Activated CD4-positive, alpha-beta T cell treated with anti-CD3 and anti-CD28 coated beads, Interleukin-2, amount 50 U/mL, for 16 hours (primary cell): ENCODE measurements around the gene XXYLT1.

Experiments
- DNase-seq: peaks from one replicate; pipeline ENCODE4 v3.0.0-alpha.2; 2020

XXYLT1 gene

DNA sequence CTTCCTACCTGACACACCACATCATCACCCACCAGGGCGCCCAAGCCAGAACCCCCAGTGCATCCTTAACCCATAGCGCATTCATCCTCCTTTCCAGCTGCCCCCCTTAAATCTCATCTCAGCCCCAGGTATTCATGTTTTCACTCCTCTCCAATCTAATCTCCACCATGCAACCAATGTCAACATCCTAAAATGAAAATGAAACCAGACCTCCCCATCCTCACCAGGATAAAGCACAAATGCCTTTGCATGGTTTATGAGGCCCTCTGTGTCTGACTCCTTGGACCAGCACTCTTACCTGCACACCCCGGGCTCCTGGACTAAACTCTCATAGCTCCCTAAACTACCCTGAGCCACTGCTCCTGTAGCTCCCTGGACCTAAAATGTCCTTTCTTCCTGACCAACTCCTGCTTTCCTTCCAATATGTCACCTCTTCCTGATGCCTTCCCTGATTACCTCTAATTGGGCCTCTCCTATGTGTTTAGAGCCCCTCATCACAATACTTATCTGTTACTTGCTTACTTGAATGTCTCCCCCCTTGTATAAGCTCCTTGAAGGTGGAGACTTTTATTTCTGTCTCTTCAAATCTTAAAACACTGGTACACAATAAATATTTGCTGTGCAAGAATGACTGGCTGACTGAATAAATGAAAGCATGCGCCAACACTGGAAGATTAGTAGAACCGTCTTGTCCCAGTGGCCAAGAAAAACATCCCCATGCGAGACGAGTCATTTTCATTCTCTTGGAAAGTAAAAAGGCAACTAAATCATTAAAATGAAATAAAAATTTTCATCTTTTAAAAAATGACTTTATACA lies 142.5 kb downstream of the XXYLT1 start:
- peak; percentile 18 for DNase-seq

DNA sequence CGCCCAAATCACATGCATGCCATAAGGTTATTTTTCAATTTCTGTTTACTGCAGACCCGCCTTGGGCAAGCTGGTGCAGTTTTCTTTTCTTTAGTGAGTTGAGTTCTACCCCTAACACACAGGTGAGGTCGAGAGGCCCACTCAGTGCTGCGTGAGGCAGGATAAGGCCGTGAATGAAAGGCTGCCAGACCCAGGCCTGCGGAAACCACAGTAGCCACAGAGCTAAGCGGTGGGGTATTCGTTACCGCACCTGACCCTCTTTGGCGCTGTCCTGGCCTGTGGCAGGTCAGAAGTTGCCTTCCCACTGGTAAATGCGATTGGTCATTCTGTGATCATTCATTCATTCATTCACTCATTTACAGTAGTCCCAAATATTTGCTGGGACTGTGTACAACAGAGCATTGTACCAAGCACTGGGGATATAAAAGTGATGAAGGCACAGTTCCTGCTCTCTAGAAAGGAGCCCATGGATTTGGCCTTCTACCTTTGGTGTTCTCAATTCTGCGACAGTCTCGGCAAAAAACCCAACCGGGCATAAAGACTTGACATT lies 144.8 kb downstream of the XXYLT1 start:
- no peak for DNase-seq

DNA sequence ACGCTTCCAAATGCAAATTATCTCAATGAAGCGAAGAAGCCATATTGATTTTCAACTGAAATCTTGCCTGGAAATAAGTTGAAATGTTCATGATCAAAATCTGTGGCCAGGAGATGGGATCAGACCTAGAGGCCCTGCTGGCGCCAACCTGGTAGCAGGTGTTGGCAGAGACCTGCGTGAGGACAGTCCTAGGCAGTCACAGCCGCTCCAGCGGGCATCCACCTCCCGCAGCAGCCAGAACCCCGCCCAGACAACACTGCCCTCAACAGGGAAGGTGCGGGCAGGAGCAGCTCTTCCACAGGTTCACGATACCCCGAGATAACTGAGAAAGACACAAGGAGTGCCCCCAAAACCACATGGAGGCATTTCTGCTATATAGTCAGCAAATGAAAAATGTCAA lies 145.3 kb downstream of the XXYLT1 start:
- DNase-seq: no peak

DNA sequence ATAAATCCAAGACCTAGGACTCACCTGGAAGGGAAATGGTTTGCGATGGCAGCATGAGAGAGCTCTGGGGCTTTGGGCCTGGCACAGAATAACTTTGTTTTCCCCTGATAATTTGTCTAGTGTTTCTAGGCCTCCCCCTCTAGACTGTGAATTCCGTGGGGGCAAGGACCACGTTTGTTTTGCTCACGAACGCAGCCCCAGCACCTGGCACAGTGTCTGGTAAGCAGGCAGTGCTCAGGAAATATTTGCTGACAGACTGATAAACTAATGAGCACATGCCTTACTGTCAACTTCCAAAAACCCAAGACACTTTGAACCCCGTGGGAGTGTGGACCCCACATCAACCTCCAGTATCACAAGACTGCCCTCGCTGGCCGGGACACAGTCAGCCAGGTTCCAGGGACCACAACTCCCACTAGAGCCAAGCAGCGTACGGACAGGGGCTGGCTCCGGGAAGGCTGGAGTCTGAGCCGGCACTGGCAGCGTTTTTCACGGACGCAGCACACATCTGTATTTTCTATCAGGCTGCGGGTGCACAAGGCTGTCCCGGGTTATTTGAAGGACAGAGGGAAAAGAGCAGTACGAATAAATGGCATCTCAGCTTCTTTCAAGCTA lies 146.5 kb downstream of the XXYLT1 start:
- DNase-seq: no peak

DNA sequence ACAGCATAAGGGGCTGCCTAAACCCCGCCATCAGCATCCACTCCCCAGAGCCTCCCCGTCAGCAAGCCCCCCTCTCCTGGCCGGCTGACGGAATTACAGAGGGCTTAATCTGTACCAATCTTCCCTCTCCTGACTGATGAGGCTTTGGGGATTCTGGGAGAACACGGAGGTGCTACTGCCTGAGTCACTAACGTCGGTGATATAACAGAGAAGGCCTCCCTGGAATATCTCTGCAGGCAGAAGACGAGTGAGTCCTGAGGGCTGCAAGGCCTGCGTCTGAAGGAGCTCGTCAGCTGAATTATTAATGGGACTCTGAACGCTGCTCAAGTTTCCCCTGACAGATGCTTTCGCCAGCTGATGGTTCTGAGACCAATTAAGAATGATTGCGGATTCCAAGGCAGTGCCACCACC lies 147.7 kb downstream of the XXYLT1 start:
- DNase-seq: no peak

DNA sequence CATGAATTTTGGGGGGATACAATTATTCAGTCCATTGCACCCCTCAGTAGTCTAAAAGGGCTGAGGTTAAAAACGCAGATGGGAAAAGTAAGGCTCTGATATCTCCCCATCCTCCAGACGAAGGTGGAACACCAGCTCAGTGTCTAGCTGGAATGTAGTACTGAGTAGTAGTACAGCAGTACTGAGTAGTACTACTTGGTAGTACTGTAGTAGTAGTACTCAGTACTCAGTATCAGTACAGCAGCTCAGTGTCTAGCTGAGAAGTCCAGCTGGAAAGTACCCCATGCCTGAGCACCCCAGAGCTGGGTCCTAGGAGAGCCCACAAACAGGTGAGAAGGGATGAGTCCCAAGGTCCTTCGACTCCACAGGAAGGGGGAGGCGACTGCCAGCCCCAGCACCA lies 148.7 kb downstream of the XXYLT1 start:
- no peak for DNase-seq

DNA sequence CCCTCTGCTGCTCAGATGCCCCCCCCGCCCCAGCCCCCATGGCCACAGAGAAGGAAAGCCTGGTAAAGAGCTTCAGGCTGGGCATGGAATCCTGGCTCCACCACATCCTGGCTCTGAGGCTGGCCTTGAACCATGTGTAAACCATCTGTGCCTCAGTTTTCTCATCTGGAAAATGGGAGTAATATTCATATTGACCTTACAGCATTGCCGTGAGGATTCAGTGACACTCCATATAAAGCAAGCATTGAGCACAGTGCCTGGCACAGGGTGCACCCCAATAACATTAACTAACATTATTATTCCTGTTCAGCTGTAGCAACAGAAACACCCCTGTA lies 150.7 kb downstream of the XXYLT1 start:
- no peak for DNase-seq

DNA sequence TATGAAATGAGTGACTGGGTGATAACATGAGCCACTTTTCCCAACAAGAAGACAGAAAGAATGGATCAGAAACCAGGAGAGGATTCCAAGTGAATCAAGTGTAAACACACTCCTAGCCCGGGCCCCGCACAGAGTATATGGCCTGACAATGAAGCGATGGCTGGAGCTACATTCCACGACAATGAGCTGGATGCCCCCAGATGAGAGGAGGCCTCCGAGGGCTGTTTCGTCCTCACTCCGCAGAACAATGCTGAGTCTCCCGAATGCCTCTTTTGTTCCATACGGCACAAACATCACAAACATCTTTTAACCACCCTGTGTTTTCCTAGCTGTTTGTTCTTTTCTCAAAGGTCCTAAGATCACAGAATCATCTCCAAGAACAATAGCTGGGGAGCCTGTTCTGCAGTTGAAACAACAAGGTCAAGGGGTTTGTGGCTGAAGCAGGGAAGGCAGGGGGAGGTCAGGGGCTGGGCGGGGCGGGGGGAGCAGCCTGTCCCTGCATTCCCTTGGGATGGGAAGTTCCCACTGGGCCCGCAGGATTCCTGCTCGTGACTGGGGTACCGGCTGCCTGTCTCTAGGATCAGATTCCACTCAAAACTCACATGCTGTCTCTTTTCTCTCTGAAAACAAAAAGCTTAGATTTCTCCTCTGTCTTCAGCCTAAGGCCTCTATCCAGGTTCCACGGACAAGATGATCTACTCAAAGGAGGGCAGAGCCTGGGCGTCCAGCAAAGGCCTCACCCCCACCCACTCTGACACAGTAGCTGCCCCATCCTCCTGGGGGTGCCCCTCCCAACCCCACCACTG lies 151.3 kb downstream of the XXYLT1 start:
- no peak for DNase-seq

DNA sequence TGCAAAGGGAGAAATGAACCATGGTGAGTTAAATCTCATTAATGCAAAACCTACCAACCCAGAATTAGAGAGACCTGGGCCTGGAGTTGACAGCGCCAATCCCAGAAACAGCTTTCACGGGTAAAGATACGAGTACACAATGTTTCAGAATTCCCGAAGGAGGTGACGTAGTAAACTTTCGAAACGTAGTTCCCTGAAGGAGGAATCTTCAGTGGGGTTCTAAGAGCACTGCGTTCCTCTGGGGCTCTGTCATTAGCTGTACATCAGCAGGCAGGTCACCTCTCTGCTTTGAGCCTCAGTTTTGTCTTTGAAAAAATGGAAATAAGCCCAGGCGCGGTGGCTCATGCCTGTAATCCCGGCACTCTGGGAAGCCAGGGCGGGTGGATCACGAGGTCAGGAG lies 152.3 kb downstream of the XXYLT1 start:
- DNase-seq: no peak

DNA sequence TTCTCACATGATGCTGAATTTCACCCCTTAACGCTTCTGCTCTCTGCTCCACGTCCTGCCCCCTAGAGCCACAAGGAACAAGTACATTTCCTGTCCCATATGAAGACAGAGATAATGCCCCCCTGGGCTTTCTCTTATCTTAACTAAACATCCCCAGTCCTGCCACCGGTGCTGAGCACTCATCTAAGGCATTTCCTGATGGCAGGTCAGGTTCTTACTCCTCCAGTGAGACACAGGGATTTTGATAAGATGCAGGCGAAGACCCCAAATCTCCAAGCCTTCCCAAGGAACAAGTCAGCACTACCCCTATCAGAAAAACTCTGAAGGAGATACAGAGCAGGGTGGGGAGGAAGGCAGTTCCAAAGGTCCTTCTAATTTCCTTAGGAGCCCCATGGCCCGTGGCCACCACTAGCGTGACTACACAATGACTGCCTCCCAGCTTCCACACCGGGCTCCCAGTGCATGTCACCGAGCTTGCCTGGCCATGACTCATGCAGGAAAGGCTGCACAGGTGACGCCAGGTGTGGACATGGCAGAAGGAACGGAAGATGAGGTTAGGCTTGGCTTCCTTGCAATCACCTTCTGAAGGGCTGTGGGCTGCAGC lies 152.9 kb downstream of the XXYLT1 start:
- no peak for DNase-seq

DNA sequence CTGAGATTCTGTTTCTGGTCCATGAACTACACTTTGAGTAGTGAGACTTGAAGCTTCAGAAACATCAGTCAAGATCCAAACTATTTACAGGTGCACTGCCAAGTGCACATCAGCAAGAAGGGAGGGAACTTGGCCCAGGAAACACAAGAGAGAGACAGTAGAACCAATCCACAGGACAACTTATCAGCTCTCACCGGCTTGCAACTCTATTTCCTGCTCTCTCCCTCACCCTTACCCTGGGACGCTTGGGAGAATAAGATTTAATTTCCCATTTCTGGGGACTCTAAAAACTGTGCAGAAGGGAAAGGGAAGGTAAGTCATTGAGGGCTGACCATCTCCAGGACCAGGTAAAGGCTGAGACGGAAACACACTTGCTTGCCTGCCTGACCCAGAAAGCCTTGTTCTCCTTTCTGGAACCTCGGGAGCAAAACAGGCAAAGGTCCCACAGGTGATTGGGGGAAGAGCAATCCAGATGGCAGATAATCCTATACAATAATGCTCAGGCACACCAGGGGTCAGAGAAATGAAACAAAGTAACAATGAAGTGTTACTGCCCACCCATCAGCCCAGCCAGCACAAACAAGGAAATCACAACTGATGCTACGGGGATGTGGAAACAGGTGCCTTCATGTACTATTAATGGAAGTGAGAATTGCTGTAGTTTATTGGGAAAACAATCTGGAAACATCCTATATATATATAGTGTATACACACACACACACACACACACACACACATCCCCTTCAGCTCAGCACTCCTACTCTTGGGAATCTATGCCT lies 154.4 kb downstream of the XXYLT1 start:
- DNase-seq: no peak

DNA sequence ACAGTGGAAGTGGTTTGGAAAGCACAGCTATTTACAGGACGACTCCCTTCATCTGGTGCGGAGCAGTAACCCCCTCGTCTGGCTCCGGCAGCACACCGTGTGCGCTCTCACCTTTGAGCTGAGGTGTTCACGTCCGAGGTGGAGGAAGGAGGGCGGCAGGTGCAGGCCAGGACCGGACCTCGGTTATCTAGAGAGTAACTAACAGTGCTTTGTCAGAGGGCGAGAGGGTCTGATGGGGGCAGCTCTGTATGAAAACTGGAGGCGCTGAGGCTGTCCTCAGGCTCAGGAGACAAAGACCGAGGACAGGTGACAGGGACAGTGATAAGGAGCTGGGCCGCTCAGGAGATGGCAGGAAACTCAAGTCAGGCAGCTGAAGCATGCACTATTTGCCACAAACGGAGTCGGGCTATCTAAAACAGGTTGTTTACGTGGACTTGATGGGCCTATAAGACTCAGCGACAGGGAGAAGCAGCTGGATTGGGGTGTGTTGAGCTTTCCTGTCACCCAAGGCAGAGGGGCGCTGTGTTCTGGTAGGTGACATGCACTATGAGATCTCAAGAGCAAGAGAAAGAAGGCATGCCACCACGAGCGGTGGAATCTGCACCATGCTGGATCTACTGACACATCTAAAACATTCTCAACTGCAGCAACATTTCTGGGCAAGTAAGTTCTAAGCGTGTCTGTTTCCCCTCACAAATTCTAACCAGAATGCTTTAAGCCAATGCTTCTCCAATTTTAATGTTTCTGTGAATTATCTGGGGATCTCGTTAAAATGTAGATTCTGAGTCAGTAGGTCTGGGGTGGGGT lies 155.2 kb downstream of the XXYLT1 start:
- no peak for DNase-seq

DNA sequence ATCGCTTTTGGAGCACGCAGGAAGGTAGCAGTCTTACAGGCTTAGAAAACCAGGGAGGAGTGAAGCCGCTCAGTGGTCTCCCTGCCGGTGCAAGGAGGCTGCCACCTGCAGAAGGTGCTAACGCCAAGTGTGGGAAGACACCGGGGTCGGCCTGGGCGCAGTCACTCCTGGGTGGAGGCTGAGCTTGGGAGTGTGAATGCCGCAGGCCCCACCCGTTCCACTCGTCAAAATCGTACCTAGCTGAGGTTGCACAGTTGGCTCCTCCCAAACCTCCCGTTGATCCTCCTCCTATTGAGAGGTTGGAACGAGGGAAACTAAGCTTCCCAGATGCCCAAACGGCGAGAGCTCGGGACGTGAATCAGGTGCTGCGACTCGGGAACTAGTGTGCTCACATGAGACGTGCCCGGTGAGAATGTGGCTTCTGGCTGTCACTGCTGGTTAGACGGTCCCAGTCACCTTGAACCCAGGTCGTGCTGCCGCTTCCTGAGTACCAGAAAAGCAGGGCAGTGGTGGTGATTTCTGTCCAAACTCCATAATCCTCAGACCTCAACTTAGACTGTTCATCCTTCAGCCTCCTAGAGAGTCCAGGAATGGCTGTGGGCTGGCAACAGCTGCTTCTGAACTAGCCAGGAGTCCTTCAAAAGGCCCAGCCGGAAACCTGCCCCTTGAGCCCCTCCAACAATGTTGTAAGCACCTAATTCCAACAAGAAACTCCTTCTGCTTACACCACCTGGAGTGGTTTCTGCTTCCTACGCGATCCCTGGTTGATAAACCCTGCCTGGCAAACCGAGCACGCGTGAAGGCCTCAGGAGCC lies 156.0 kb downstream of the XXYLT1 start:
- DNase-seq: no peak

DNA sequence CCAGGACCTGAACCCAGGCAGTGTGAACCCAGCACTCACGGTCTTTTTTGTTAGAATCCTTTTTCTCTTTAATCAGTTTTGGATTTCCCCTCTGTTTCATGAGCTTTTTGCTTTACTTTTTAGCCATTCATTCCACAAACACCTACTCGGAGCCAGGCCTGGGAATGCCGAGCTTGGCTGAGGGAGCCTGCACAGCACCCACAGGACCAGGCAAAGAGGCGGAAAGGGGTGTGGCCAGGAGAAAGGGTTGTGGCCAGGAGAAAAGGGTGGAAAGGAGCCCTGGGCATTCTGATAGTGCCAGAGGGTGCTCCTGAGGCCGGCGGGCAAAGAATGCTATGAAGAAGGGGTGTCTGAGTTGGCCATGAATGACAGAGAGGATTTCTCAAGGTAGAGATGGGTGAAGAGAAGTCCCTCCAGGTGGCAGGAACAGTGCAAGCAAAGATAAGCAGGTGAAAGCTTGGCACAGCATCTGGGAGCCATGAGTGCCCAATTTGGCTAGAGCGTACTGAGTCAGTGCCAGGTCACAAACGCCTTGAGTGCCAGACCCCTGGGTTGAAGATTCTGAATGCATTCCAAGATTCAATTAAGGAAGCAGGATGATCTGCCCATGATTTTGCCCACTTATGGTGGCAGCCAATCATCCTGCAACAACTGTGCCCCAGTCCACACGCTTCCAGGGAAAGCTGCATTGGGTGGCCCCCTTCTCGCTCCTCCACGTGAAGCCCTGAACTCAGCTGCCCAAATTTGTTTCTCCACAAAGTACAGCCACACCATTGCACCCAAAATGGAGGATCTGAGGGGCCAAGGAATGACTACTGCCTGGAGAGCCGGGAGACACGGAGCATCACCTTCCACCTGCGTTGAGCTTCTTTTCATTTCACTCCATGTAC lies 157.2 kb downstream of the XXYLT1 start:
- DNase-seq: no peak

DNA sequence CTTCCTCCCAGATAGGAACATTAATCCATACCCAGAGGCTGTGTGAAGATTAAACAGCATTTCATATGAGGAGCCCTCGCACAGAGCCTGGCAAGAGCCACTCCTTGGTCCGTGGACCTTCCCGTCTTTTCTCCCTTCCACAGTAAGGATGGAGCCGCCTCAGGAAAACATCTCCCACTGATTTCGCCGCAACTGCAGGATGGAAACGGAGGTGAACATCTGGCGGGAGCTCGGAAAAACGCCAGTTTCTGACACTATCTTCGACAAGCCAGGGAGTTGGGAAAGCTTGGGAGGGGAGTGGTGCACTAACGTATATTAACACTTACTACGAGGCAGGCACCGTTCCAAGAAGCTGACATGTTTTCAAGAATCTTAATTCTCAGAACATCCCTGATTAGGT lies 157.9 kb downstream of the XXYLT1 start:
- no peak for DNase-seq

DNA sequence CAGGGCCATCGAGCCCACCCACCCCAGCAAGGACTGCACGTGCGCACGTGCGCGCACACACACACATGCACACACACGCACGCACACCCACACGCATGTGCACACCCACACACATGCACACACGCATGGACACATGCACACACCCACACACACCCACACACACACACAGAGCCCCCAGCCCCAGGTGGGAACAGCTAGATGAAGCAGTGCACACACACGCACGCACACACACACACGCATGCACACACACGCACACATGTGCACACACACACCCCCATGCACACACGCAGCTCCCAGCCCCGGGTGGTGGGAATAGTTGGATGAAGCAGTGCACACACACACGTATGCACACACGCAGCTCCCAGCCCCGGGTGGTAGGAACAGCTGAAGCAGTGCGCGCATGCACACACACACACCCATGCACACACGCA lies 158.6 kb downstream of the XXYLT1 start:
- no peak for DNase-seq

DNA sequence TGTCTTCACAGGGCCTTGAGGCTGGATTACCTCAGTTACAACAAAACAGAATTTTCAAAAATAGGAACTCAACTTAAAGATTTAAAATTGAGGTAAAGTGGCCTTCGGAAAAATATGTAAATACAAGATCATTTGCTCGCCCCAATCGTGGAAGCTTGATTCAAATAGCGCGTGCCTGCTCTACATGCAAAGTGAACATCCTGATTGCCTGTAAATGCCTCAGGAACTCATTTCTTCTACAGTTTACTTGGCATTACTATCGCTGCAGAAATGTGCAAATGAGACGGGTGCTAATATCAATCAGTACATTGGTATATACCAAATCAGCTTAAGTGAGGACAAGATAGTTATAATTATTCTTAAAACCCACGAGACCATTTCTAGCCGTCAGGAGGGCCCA lies 159.2 kb downstream of the XXYLT1 start:
- no peak for DNase-seq

DNA sequence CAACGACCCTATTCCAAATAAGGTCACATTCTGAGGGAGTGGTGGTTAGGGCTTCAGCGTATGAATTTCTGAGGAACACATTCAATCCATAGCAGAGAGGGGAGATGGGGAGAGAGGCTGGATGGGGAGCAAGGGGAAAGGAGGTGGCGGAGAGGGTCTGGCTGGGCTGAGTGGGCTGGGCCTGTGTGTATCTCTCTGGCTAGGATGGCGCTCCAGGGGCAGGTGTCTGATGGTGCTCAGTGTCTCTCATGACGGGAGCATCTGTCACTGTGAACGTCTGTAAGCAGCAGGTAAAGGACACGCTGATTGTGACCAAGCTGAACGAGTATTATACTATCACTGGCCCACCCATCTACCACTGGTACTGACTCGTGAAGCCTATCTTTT lies 159.6 kb downstream of the XXYLT1 start:
- no peak for DNase-seq

DNA sequence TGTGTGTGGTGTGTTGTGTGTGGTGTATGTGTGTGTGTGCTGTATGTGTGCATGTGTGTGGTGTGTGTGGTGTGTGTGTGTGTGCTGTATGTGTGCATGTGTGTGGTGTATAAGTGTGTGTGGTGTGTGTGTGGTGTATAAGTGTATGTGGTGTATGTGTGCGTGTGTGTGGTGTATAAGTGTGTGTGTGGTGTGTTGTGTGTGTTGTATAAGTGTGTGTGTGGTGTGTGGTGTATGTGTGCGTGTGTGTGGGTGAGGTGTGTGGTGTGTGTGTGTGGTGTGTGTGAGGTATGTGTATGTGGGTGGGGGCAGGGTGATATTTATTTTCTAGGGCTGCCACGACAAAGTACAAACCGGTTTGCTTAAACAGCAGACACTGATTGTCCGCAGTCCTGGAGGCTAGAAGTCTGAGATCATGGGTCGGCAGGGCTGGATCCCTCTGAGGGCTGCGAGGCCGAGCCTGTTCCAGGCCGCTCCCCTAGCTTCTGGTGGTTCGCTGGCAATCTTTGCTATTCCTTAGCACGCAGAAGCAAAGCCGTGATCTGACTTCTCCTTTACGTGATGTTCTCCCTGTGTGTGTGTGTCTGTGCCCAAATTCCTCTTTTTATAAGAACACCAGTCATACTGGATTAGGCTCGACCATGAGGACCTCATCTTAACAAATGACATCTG lies 160.2 kb downstream of the XXYLT1 start:
- no peak for DNase-seq
